ENCODE results near the gene PDK4. TPM values are rescaled to one million over a fixed set of nuclear protein-coding genes. Genes with fewer than 3 reads are reported as not detected.

The PDK4 gene
- total and polyA plus RNA-seq, 3 experiments from 2014 or later = 0.74 to 1.2 TPM; not detected in 1

- Histone ChIP-seq H3K27ac (ENCODE audit: low read depth, low read length) (no peak overlapping the region), H3K27me3 (ENCODE audit: insufficient read depth, low read length, poor library complexity, severe bottlenecking) (no peaks in the 10 kb centered on the region), H3K9me3 (ENCODE audit: low read length) (no peaks in the 10 kb centered on the region), H3K4me1 (ENCODE audit: insufficient read depth, low read length) (no peaks in the 10 kb centered on the region), H3K4me3 (ENCODE audit: low read length) (no peak overlapping the region), H3K36me3 (ENCODE audit: insufficient read depth, low read length) (no peaks in the 10 kb centered on the region)
- no peak overlapping the region for H3K27ac Mint-ChIP-seq
- DNase-seq = no peak
- peaks cover 16 to 27% of the 10 kb centered on the region in 2 donors for H3K27me3 Mint-ChIP-seq
- H3K4me1 Mint-ChIP-seq = peaks cover 3 to 7% (median 4%) of the 10 kb centered on the region in 3 donors
- no peak overlapping the region for H3K4me3 Mint-ChIP-seq
- POLR2A ChIA-PET = no interaction called here
- peaks cover 0 to 17% (median 0%) of the 10 kb centered on the region in 5 donors for H3K9me3 Mint-ChIP-seq
- CTCF ChIA-PET = no interaction called here
- H3K36me3 Mint-ChIP-seq = peaks cover 0 to 3% (median 0%) of the 10 kb centered on the region in 3 donors
These were observed 2.8 kb upstream of the PDK4 start for GRCh38 chr7:95599069-95599468.

- Histone ChIP-seq H3K4me1 (ENCODE audit: insufficient read depth, low read length) (no peaks in the 10 kb centered on the region), H3K36me3 (ENCODE audit: insufficient read depth, low read length) (no peaks in the 10 kb centered on the region), H3K27me3 (ENCODE audit: insufficient read depth, low read length, poor library complexity, severe bottlenecking) (no peaks in the 10 kb centered on the region), H3K4me3 (ENCODE audit: low read length) (no peak overlapping the region), H3K27ac (ENCODE audit: low read depth, low read length) (no peak overlapping the region), H3K9me3 (ENCODE audit: low read length) (no peaks in the 10 kb centered on the region)
- no peak overlapping the region for H3K4me3 Mint-ChIP-seq
- peaks cover 0 to 17% (median 0%) of the 10 kb centered on the region in 5 donors for H3K9me3 Mint-ChIP-seq
- H3K27me3 Mint-ChIP-seq = peaks cover 16 to 27% of the 10 kb centered on the region in 2 donors
- H3K4me1 Mint-ChIP-seq = peaks cover 3 to 7% (median 4%) of the 10 kb centered on the region in 3 donors
- H3K36me3 Mint-ChIP-seq = peaks cover 0 to 3% (median 0%) of the 10 kb centered on the region in 3 donors
- POLR2A ChIA-PET = no interaction called here
- H3K27ac Mint-ChIP-seq = no peak overlapping the region
- DNase-seq = no peak
- CTCF ChIA-PET = no interaction called here
These were observed 2.2 kb upstream of the PDK4 start for GRCh38 chr7:95598511-95598910.

- H3K9me3 Mint-ChIP-seq = peaks cover 0 to 17% (median 0%) of the 10 kb centered on the region in 5 donors
- ChIA-PET CTCF (no interaction called here), POLR2A (no interaction called here)
- no peaks in the 10 kb centered on the region for H3K9me3 ChIP-seq (ENCODE audit: low read length)
- no peak overlapping the region for H3K27ac Mint-ChIP-seq
- no peaks in the 10 kb centered on the region for H3K36me3 ChIP-seq (ENCODE audit: insufficient read depth, low read length)
- H3K27me3 Mint-ChIP-seq = peaks cover 16 to 27% of the 10 kb centered on the region in 2 donors
- H3K36me3 Mint-ChIP-seq = peaks cover 0 to 3% (median 0%) of the 10 kb centered on the region in 3 donors
- H3K27ac ChIP-seq (ENCODE audit: low read depth, low read length) = no peak overlapping the region
- no peak overlapping the region for H3K4me3 Mint-ChIP-seq
- H3K4me3 ChIP-seq (ENCODE audit: low read length) = no peak overlapping the region
- H3K27me3 ChIP-seq (ENCODE audit: insufficient read depth, low read length, poor library complexity, severe bottlenecking) = no peaks in the 10 kb centered on the region
- no peaks in the 10 kb centered on the region for H3K4me1 ChIP-seq (ENCODE audit: insufficient read depth, low read length)
- DNase-seq = no peak
- H3K4me1 Mint-ChIP-seq = peaks cover 3 to 7% (median 4%) of the 10 kb centered on the region in 3 donors
These were observed 544 bp downstream of the PDK4 start for GRCh38 chr7:95595746-95596197.

- Mint-ChIP-seq H3K27me3 (peaks cover 14 to 27% of the 10 kb centered on the region in 2 donors), H3K36me3 (peaks cover 0 to 3% (median 0%) of the 10 kb centered on the region in 3 donors), H3K4me3 (no peak overlapping the region), H3K4me1 (peaks cover 3 to 7% (median 4%) of the 10 kb centered on the region in 3 donors), H3K9me3 (peaks cover 0 to 12% (median 0%) of the 10 kb centered on the region in 5 donors), H3K27ac (no peak overlapping the region)
- DNase-seq = no peak
- Histone ChIP-seq H3K9me3 (ENCODE audit: low read length) (no peaks in the 10 kb centered on the region), H3K27me3 (ENCODE audit: insufficient read depth, low read length, poor library complexity, severe bottlenecking) (no peaks in the 10 kb centered on the region), H3K36me3 (ENCODE audit: insufficient read depth, low read length) (no peaks in the 10 kb centered on the region), H3K27ac (ENCODE audit: low read depth, low read length) (no peak overlapping the region), H3K4me3 (ENCODE audit: low read length) (no peak overlapping the region), H3K4me1 (ENCODE audit: insufficient read depth, low read length) (no peaks in the 10 kb centered on the region)
- ChIA-PET POLR2A (no interaction called here), CTCF (no interaction called here)
These were observed 2.1 kb downstream of the PDK4 start for GRCh38 chr7:95594185-95594584.

- peaks cover 0 to 10% (median 0%) of the 10 kb centered on the region in 5 donors for H3K9me3 Mint-ChIP-seq
These were observed 3.0 kb downstream of the PDK4 start for GRCh38 chr7:95593343-95593742.

GRCh38 chr7:95592570-95592969, 3.7 kb downstream of the PDK4 start:
- Histone ChIP-seq H3K27me3 (ENCODE audit: insufficient read depth, low read length, poor library complexity, severe bottlenecking) (no peaks in the 10 kb centered on the region), H3K36me3 (ENCODE audit: insufficient read depth, low read length) (no peaks in the 10 kb centered on the region), H3K27ac (ENCODE audit: low read depth, low read length) (no peak overlapping the region), H3K4me1 (ENCODE audit: insufficient read depth, low read length) (no peaks in the 10 kb centered on the region), H3K4me3 (ENCODE audit: low read length) (no peak overlapping the region), H3K9me3 (ENCODE audit: low read length) (no peaks in the 10 kb centered on the region)
- Mint-ChIP-seq H3K27ac (no peak overlapping the region), H3K27me3 (peaks cover 9 to 20% of the 10 kb centered on the region in 2 donors), H3K4me3 (no peak overlapping the region), H3K9me3 (peaks cover 0 to 8% (median 0%) of the 10 kb centered on the region in 5 donors), H3K36me3 (peaks cover 0 to 3% (median 0%) of the 10 kb centered on the region in 3 donors), H3K4me1 (peaks cover 3 to 7% (median 4%) of the 10 kb centered on the region in 3 donors)
- CTCF ChIA-PET = no interaction called here
- POLR2A ChIA-PET = no interaction called here
- DNase-seq = no peak

More at GRCh38 chr7:95593343-95593742, 3.0 kb downstream of the PDK4 start:
- Histone ChIP-seq H3K27ac (ENCODE audit: low read depth, low read length) (no peak overlapping the region), H3K36me3 (ENCODE audit: insufficient read depth, low read length) (no peaks in the 10 kb centered on the region), H3K9me3 (ENCODE audit: low read length) (no peaks in the 10 kb centered on the region), H3K4me1 (ENCODE audit: insufficient read depth, low read length) (no peaks in the 10 kb centered on the region), H3K4me3 (ENCODE audit: low read length) (no peak overlapping the region), H3K27me3 (ENCODE audit: insufficient read depth, low read length, poor library complexity, severe bottlenecking) (no peaks in the 10 kb centered on the region)
- ChIA-PET CTCF (no interaction called here), POLR2A (no interaction called here)
- H3K4me1 Mint-ChIP-seq = peaks cover 3 to 7% (median 4%) of the 10 kb centered on the region in 3 donors
- no peak overlapping the region for H3K4me3 Mint-ChIP-seq
- no peak for DNase-seq
- H3K36me3 Mint-ChIP-seq = peaks cover 0 to 3% (median 0%) of the 10 kb centered on the region in 3 donors
- peaks cover 12 to 25% of the 10 kb centered on the region in 2 donors for H3K27me3 Mint-ChIP-seq
- no peak overlapping the region for H3K27ac Mint-ChIP-seq

GRCh38 chr7:95590387-95591248, 5.7 kb downstream of the PDK4 start:
- Mint-ChIP-seq H3K27me3 (peaks cover 3 to 5% of the 10 kb centered on the region in 2 donors), H3K9me3 (peaks cover 0 to 3% (median 0%) of the 10 kb centered on the region in 5 donors), H3K4me1 (peaks cover under 1 to 2% (median 1%) of the 10 kb centered on the region in 3 donors), H3K36me3 (peaks cover 0 to 1% (median 0%) of the 10 kb centered on the region in 3 donors), H3K27ac (no peak overlapping the region), H3K4me3 (no peak overlapping the region)
- Histone ChIP-seq H3K4me1 (ENCODE audit: insufficient read depth, low read length) (no peaks in the 10 kb centered on the region), H3K27ac (ENCODE audit: low read depth, low read length) (no peak overlapping the region), H3K4me3 (ENCODE audit: low read length) (no peak overlapping the region), H3K9me3 (ENCODE audit: low read length) (no peaks in the 10 kb centered on the region), H3K36me3 (ENCODE audit: insufficient read depth, low read length) (no peaks in the 10 kb centered on the region), H3K27me3 (ENCODE audit: insufficient read depth, low read length, poor library complexity, severe bottlenecking) (no peaks in the 10 kb centered on the region)
- no peak for DNase-seq
- POLR2A ChIA-PET = no interaction called here
- CTCF ChIA-PET = no interaction called here

GRCh38 chr7:95589766-95590165, 6.5 kb downstream of the PDK4 start:
- Histone ChIP-seq H3K9me3 (ENCODE audit: low read length) (no peaks in the 10 kb centered on the region), H3K36me3 (ENCODE audit: insufficient read depth, low read length) (no peaks in the 10 kb centered on the region), H3K4me3 (ENCODE audit: low read length) (no peak overlapping the region), H3K4me1 (ENCODE audit: insufficient read depth, low read length) (no peaks in the 10 kb centered on the region), H3K27ac (ENCODE audit: low read depth, low read length) (no peak overlapping the region), H3K27me3 (ENCODE audit: insufficient read depth, low read length, poor library complexity, severe bottlenecking) (no peaks in the 10 kb centered on the region)
- CTCF ChIA-PET = no interaction called here
- Mint-ChIP-seq H3K36me3 (no peaks in the 10 kb centered on the region), H3K27ac (no peak overlapping the region), H3K27me3 (no peaks in the 10 kb centered on the region), H3K4me1 (no peaks in the 10 kb centered on the region), H3K9me3 (no peaks in the 10 kb centered on the region), H3K4me3 (no peak overlapping the region)
- no peak for DNase-seq
- POLR2A ChIA-PET = no interaction called here

Measured in CD8-positive, alpha-beta memory T cell (primary cell).